Duodenal mucosa (tissue), 2 donors: ENCODE data around the gene RANGRF.
A peak's percentile ranks its signal among the peaks of the same experiment; 100 is the strongest.

Experiments used
- H3K27ac ChIP-seq: one replicate; pipeline ENCODE4 v1.7.0; 2013; ENCODE audit warnings: low read depth, low read length
- H3K27me3 ChIP-seq, 2 donors: one replicate each; pipeline ENCODE4 v1.7.0; 2013; ENCODE audit warnings: low read length in 2 of 2, control low read depth in 1 of 2; ENCODE audit not compliant: insufficient read depth in 2 of 2, control insufficient read depth in 1 of 2
- H3K36me3 ChIP-seq, 2 donors: one replicate each; pipeline ENCODE4 v1.7.0; 2013; ENCODE audit warnings: low read length in 2 of 2, control low read depth in 1 of 2; ENCODE audit not compliant: insufficient read depth in 2 of 2, control insufficient read depth in 1 of 2
- H3K4me1 ChIP-seq, 2 donors: one replicate each; pipeline ENCODE4 v1.7.0; 2013; ENCODE audit warnings: low read length in 2 of 2, control low read depth in 1 of 2; ENCODE audit not compliant: insufficient read depth in 2 of 2, control insufficient read depth in 1 of 2
- H3K4me3 ChIP-seq, 2 donors: one replicate each; pipeline ENCODE4 v1.7.0; 2013; ENCODE audit warnings: low read length in 2 of 2, low read depth in 1 of 2
- H3K9ac ChIP-seq, 2 donors: one replicate each; pipeline ENCODE4 v1.7.0; 2013; ENCODE audit warnings: low read length in 2 of 2, low read depth in 1 of 2
- H3K9me3 ChIP-seq, 2 donors: one replicate each; pipeline ENCODE4 v1.7.0; 2013; ENCODE audit warnings: low read length in 2 of 2, control low read depth in 1 of 2; ENCODE audit not compliant: control insufficient read depth in 1 of 2

The RANGRF gene

GRCh38 chr17:8326511-8327302, 38.2 kb downstream of the RANGRF start:
- H3K4me3 ChIP-seq = peak overlapping the region; percentile 66 to 73
- H3K36me3 ChIP-seq = no peaks in the 10 kb centered on the region
- peaks cover 17% of the 10 kb centered on the region in 2 donors for H3K27me3 ChIP-seq
- peaks cover 0 to 8% of the 10 kb centered on the region in 2 donors for H3K4me1 ChIP-seq
- no peak overlapping the region for H3K27ac ChIP-seq
- H3K9me3 ChIP-seq = no peaks in the 10 kb centered on the region
- peak overlapping the region; percentile 39 to 47 for H3K9ac ChIP-seq

DNA sequence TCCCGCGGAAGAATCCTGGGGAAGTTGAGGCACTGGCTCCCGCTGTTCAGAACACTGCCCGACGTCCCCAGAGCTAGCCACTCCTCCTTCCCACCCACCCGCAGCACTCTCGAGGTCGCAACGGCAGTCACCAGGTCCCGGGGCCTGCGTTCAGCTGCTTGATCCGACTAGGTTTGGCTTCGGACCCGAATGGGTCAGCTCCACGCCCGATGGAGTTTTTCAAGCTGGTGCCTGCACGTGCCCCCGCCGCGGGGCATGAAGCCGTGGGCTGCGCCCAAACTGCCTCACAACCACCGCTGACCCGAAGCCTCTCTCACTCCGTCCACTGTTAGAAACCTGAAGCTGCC, 38.8 kb downstream of the RANGRF start:
- Histone ChIP-seq H3K9me3 (no peaks in the 10 kb centered on the region), H3K27me3 (peaks cover 17% of the 10 kb centered on the region in 2 donors), H3K9ac (peak overlapping the region; percentile 39 to 47), H3K4me3 (peak overlapping the region; percentile 66 to 73), H3K27ac (no peak overlapping the region), H3K4me1 (peaks cover 0 to 8% of the 10 kb centered on the region in 2 donors), H3K36me3 (no peaks in the 10 kb centered on the region)

DNA sequence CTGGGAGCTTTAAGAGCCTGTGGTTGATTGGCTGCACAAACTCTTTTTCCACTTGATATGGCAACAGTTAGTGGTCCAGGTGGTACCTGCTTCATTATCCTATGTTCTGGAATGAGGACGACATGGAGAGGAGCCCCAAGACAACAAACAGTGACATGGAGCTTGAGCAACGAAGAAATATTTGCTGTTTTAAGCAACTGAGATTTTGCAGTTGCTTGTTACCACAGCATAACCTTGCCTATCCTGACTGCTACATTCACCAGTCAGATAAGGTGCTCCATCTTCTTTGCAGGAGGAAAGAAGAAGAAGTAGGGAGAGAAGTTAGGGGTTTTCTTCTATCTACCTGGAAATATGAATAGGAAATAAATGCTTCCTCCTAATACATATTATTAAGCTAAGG, 43.7 kb downstream of the RANGRF start:
- Histone ChIP-seq H3K36me3 (no peaks in the 10 kb centered on the region), H3K9ac (no peak overlapping the region), H3K4me1 (peaks cover 0 to 3% of the 10 kb centered on the region in 2 donors), H3K9me3 (no peaks in the 10 kb centered on the region), H3K4me3 (no peak overlapping the region), H3K27ac (no peak overlapping the region), H3K27me3 (peaks cover 5% of the 10 kb centered on the region in 2 donors)

GRCh38 chr17:8332688-8333087, 44.2 kb downstream of the RANGRF start:
- H3K27me3 ChIP-seq = no peaks in the 10 kb centered on the region
- H3K36me3 ChIP-seq = no peaks in the 10 kb centered on the region
- no peak overlapping the region for H3K27ac ChIP-seq

DNA sequence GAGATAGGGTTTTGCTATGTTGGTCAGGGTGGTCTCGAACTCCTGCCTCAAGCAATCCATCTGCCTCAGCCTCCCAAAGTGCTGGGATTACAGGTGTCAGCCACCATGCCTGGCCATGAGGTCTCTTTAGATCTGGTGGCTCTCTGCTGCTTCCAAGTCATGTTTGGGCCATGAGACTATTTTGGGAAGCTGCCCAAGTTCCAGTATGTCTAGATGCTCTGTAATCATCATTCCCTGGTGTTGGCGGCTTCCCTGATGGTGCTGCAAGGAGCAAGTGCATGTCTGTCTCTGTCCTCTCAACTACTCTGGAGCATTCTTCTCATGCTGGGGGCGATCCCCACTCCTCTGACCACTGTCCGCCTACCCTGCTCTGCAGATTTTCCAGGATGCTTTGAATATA, 44.8 kb downstream of the RANGRF start:
- H3K27ac ChIP-seq = no peak overlapping the region

More at GRCh38 chr17:8332688-8333087, 44.2 kb downstream of the RANGRF start:
- Histone ChIP-seq H3K9me3 (no peaks in the 10 kb centered on the region), H3K4me3 (no peak overlapping the region), H3K4me1 (no peaks in the 10 kb centered on the region), H3K9ac (no peak overlapping the region)

DNA sequence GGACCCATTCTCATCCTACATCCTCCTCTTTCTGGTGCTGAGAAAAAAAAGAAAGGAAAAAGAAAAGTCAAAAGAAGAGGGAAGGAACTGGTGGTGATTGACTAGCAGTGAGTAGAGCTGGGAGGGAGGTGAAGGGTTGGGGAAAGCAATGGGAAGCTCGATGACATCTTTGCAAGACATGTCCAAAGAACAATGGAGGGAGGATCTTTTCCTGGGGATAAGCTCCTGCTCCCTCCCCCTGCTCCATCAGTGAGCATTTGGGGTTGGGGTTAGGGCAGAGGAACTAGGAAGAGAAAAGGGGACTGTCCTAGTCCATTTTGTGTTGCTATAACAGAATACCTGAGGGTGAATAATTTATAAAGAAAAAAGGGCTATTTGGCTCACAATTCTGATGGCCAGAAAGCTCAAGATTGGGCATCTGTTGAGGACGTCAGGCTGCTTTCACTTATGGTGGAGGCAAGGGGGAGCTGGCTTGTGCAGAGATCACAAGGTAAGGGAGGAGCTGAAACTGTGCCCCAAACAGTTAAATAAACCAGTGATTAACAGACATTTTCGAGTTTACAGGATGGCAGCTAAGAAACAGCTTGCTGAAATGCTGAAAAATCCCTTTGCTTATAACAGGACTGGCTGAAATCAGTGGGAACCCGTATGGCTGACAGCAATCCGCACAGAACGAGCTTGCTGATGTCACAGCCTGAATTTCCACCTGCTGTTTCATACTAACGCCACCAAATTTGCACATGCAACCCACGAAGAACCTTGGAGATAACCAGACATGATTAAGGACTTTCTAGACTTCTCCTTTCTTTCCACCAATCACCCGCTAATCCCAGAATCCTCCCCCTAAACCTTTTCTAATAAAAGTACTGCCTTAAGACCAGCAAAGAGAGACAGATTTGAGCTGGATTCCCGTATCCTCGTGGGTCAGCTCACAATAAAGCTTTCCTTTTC, 49.6 kb downstream of the RANGRF start:
- Histone ChIP-seq H3K36me3 (no peaks in the 10 kb centered on the region), H3K27ac (no peak overlapping the region), H3K4me3 (no peak overlapping the region), H3K9me3 (no peaks in the 10 kb centered on the region), H3K9ac (no peak overlapping the region), H3K27me3 (no peaks in the 10 kb centered on the region), H3K4me1 (no peaks in the 10 kb centered on the region)

More for the DNA sequence above, 44.8 kb downstream of the RANGRF start:
- Histone ChIP-seq H3K9me3 (no peaks in the 10 kb centered on the region), H3K27me3 (no peaks in the 10 kb centered on the region), H3K4me1 (no peaks in the 10 kb centered on the region), H3K4me3 (no peak overlapping the region), H3K36me3 (no peaks in the 10 kb centered on the region), H3K9ac (no peak overlapping the region)

DNA sequence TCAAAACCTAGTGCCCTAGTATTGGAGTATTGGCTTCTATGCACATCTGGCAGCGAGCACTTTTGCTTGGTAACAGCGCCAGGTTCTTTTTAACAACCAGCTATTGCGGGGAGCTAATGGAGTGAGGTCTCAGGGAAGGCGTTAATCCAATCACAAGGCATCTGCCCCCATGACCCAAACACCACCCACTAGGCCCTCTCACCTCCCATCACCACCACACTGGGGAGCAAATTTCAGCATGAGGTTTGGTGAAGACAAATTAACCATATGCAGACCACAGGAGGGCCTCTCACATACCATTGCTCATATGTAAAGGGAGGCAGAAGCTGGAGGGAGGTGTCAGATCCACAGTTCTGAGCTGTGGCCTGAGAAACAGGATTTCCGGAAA, 50.3 kb downstream of the RANGRF start:
- Histone ChIP-seq H3K27me3 (no peaks in the 10 kb centered on the region), H3K36me3 (no peaks in the 10 kb centered on the region), H3K4me3 (no peak overlapping the region), H3K9ac (no peak overlapping the region), H3K9me3 (no peaks in the 10 kb centered on the region), H3K4me1 (no peaks in the 10 kb centered on the region), H3K27ac (no peak overlapping the region)

- Histone ChIP-seq H3K9me3 (no peaks in the 10 kb centered on the region), H3K9ac (no peak within 1 kb of the TSS), H3K4me1 (no peaks in the 10 kb centered on the region), H3K4me3 (no peak within 1 kb of the TSS), H3K27ac (no peak within 1 kb of the TSS), H3K27me3 (no peaks in the 10 kb centered on the region), H3K36me3 (no peaks in the 10 kb centered on the region)
These were observed 51.1 kb downstream of the RANGRF start, which contains the start of gene ODF4 for GRCh38 chr17:8339540-8339939. ODF4 (plus strand) TSS chr17:8339840; CDS start chr17:8340052, 212 bp downstream.
